ENCODE results near the gene MID2.
"Not testable (repeated sequence)": the region's sequence is repeated elsewhere in the genome, so short reads cannot be mapped to it uniquely, and the experiment has no call there.

MID2 gene

GRCh38 chrX:107825698-107826237 is at the start of gene MID2:
Gene MID2, plus strand, starts transcription at chrX:107825866. Its CDS starts 561 bp downstream, at chrX:107826427.
- DNase-seq, result peak; percentile 21

- peak; percentile 82 for DNase-seq
Measured at GRCh38 chrX:107776649-107777535, 48.8 kb upstream of the MID2 start.

- DNase-seq, result no peak
Measured at GRCh38 chrX:107777536-107777832, 48.2 kb upstream of the MID2 start, which contains the start of gene NCBP2L. Gene NCBP2L, plus strand, starts transcription at chrX:107777733. Its CDS starts 16,488 bp downstream, at chrX:107794221.

- DNase-seq, result no peak
Measured at GRCh38 chrX:107780525-107780924, 45.1 kb upstream of the MID2 start.

GRCh38 chrX:107787827-107788226 is 37.8 kb upstream of the MID2 start:
- DNase-seq, result no peak

GRCh38 chrX:107804427-107804826 is 21.2 kb upstream of the MID2 start:
- DNase-seq, result no peak

- no peak for DNase-seq
Measured at GRCh38 chrX:107805179-107805578, 20.5 kb upstream of the MID2 start.

- DNase-seq, result not testable (repeated sequence)
Measured at GRCh38 chrX:107810053-107810452, 15.6 kb upstream of the MID2 start.

GRCh38 chrX:107818900-107819521 is 6.7 kb upstream of the MID2 start:
- no peak for DNase-seq

GRCh38 chrX:107823042-107823441 is 2.6 kb upstream of the MID2 start:
- DNase-seq, result no peak

GRCh38 chrX:107823456-107823855 is 2.2 kb upstream of the MID2 start:
- peak; percentile 69 for DNase-seq

- peak; percentile 40 for DNase-seq
Measured at GRCh38 chrX:107826238-107827029, 768 bp downstream of the MID2 start.

GRCh38 chrX:107827030-107827831 is 1.6 kb downstream of the MID2 start:
- no peak for DNase-seq

- no peak for DNase-seq
Measured at GRCh38 chrX:107827852-107828251, 2.2 kb downstream of the MID2 start.

GRCh38 chrX:107829878-107830277 is 4.2 kb downstream of the MID2 start:
- DNase-seq, result no peak

GRCh38 chrX:107831071-107831730 is 5.5 kb downstream of the MID2 start:
- DNase-seq, result no peak

GRCh38 chrX:107834275-107835201 is 8.9 kb downstream of the MID2 start:
- no peak for DNase-seq

GRCh38 chrX:107836958-107837357 is 11.3 kb downstream of the MID2 start:
- no peak for DNase-seq

GRCh38 chrX:107840971-107841370 is 15.3 kb downstream of the MID2 start:
- no peak for DNase-seq

GRCh38 chrX:107842715-107843400 is 17.2 kb downstream of the MID2 start:
- DNase-seq, result no peak

Measured in fibroblast of upper back skin (primary cell).